SK-N-SH treated with all-trans-retinoic acid at 6 μM for 48 hours (cell line): ENCODE results near the gene BIRC3.

ENCODE experiments used
- ATAC-seq: fragments of 200-7000 bp; cut with Tn5 transposase; 3 replicates; pipeline ENCODE4 v1.9.1; 2020; ENCODE audit warnings: mild to moderate bottlenecking, moderate library complexity
- ARNTL ChIP-seq: fragments of 450-650 bp; formaldehyde crosslinking; IDR thresholded peaks from 2 replicates; pipeline ENCODE4 v1.5.0; 2020; ENCODE audit warnings: low read depth, mild to moderate bottlenecking, moderate library complexity, borderline replicate concordance
- BACH2 ChIP-seq: fragments of 250-450 bp; sonication (Bioruptor Pico); IDR thresholded peaks from 2 replicates; pipeline ENCODE4 v1.9.0; 2021; ENCODE audit warnings: mild to moderate bottlenecking, borderline replicate concordance
- CSDC2 ChIP-seq: fragments of 250-450 bp; sonication (Bioruptor Pico); IDR thresholded peaks from 2 replicates; pipeline ENCODE4 v1.5.0; 2020; ENCODE audit warnings: mild to moderate bottlenecking, moderate library complexity
- CSRNP3 ChIP-seq: fragments of 250-450 bp; sonication (Bioruptor Pico); IDR thresholded peaks from 2 replicates; pipeline ENCODE4 v1.5.1; 2021; ENCODE audit warnings: mild to moderate bottlenecking, moderate library complexity
- ESRRG ChIP-seq: fragments of 250-450 bp; sonication (Bioruptor Pico); IDR thresholded peaks from 2 replicates; pipeline ENCODE4 v1.6.1; 2021; ENCODE audit warnings: mild to moderate bottlenecking
- GLIS3 ChIP-seq: fragments of 250-450 bp; sonication (Bioruptor Pico); IDR thresholded peaks from 2 replicates; pipeline ENCODE4 v1.5.0; 2020; ENCODE audit warnings: mild to moderate bottlenecking, moderate library complexity
- ISL1 ChIP-seq: fragments of 250-450 bp; sonication (Bioruptor Pico); IDR thresholded peaks from 2 replicates; pipeline ENCODE4 v2.1.2; 2022; ENCODE audit warnings: mild to moderate bottlenecking, moderate library complexity
- OSR1 ChIP-seq: fragments of 250-450 bp; sonication (Bioruptor Pico); IDR thresholded peaks from 2 replicates; pipeline ENCODE4 v1.8.0; 2022; ENCODE audit warnings: moderate library complexity, mild to moderate bottlenecking, inconsistent platforms
- RARB ChIP-seq: fragments of 250-450 bp; sonication (Bioruptor Pico); IDR thresholded peaks from 2 replicates; pipeline ENCODE4 v1.8.0; 2021; ENCODE audit warnings: mild to moderate bottlenecking, moderate library complexity
- SNAI2 ChIP-seq: fragments of 250-450 bp; sonication (Bioruptor Pico); IDR thresholded peaks from 2 replicates; pipeline ENCODE4 v1.5.0; 2020; ENCODE audit warnings: mild to moderate bottlenecking, moderate library complexity
- TCF4 ChIP-seq: fragments of 250-450 bp; sonication (Bioruptor Pico); IDR thresholded peaks from 2 replicates; pipeline ENCODE4 v1.8.0; 2021; ENCODE audit warnings: mild to moderate bottlenecking, moderate library complexity, borderline replicate concordance
- TOX ChIP-seq: fragments of 250-450 bp; sonication (Bioruptor Pico); IDR thresholded peaks from 2 replicates; pipeline ENCODE4 v1.8.0; 2021; ENCODE audit warnings: mild to moderate bottlenecking, moderate library complexity, borderline replicate concordance
- ZC3H10 ChIP-seq: fragments of 250-450 bp; sonication (Bioruptor Pico); IDR thresholded peaks from 2 replicates; pipeline ENCODE4 v1.5.1; 2021; ENCODE audit warnings: mild to moderate bottlenecking, moderate library complexity
- ZFP3 ChIP-seq: fragments of 250-450 bp; sonication (Bioruptor Pico); IDR thresholded peaks from 2 replicates; pipeline ENCODE4 v1.5.0; 2020; ENCODE audit warnings: mild to moderate bottlenecking, moderate library complexity
- ZFP30 ChIP-seq: fragments of 450-650 bp; formaldehyde crosslinking; IDR thresholded peaks from 2 replicates; pipeline ENCODE4 v1.5.0; 2022; ENCODE audit warnings: mild to moderate bottlenecking, moderate library complexity
- ZNF565 ChIP-seq: fragments of 450-650 bp; formaldehyde crosslinking; conservative IDR thresholded peaks from 2 replicates; pipeline ENCODE4 v1.5.0; 2020; ENCODE audit warnings: low read depth, mild to moderate bottlenecking, moderate library complexity
- ZNF70 ChIP-seq: fragments of 450-650 bp; formaldehyde crosslinking; IDR thresholded peaks from 2 replicates; pipeline ENCODE4 v1.5.0; 2020; ENCODE audit warnings: mild to moderate bottlenecking, moderate library complexity
- TF ChIP-seq, protein P1 (sequence below): fragments of 250-450 bp; sonication (Bioruptor Pico); IDR thresholded peaks from 2 replicates; pipeline ENCODE4 v1.8.0; 2021; ENCODE audit warnings: low read depth, mild to moderate bottlenecking, moderate library complexity, borderline replicate concordance
- TF ChIP-seq, protein P2 (sequence below): fragments of 250-450 bp; sonication (Bioruptor Pico); IDR thresholded peaks from 2 replicates; pipeline ENCODE4 v1.8.0; 2020; ENCODE audit warnings: mild to moderate bottlenecking, moderate library complexity, borderline replicate concordance
- TF ChIP-seq, protein P3 (sequence below): fragments of 250-450 bp; sonication (Bioruptor Pico); IDR thresholded peaks from 2 replicates; pipeline ENCODE4 v1.5.0; 2020; ENCODE audit warnings: mild to moderate bottlenecking, moderate library complexity

Gene BIRC3

DNA sequence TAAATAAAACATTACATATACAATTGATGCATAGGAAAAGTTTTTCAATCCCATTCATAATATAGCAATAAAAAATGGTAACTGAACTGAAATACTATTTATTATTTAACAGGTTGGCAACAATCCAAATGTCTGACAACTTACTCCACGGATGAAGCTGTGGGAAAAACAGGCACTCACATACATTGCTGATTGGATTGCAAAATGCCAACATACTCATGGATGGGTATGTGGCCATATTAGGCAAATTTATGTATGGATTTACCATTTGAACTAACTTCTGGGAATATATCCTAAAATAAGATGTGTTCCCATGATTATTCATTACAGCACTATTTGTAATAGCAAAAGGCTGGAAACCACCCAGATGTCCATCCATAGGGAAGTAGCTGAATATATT, 26.5 kb downstream of the BIRC3 start:
- TF ChIP-seq TCF4 (CRISPR knock-in tag) (no peak), ZFP30 (no peak), CSDC2 (CRISPR knock-in tag) (no peak), OSR1 (CRISPR knock-in tag) (no peak), ZNF70 (no peak), BACH2 (no peak), RARB (CRISPR knock-in tag) (no peak), ZFP3 (no peak), ZC3H10 (no peak), ARNTL (CRISPR knock-in tag) (no peak), TOX (no peak), CSRNP3 (no peak), ESRRG (CRISPR knock-in tag) (no peak)
- TF ChIP-seq, protein P1, sequence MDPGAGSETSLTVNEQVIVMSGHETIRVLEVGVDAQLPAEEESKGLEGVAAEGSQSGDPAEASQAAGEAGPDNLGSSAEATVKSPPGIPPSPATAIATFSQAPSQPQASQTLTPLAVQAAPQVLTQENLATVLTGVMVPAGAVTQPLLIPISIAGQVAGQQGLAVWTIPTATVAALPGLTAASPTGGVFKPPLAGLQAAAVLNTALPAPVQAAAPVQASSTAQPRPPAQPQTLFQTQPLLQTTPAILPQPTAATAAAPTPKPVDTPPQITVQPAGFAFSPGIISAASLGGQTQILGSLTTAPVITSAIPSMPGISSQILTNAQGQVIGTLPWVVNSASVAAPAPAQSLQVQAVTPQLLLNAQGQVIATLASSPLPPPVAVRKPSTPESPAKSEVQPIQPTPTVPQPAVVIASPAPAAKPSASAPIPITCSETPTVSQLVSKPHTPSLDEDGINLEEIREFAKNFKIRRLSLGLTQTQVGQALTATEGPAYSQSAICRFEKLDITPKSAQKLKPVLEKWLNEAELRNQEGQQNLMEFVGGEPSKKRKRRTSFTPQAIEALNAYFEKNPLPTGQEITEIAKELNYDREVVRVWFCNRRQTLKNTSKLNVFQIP (CRISPR knock-in tag) = no peak
- ATAC-seq = no peak

GRCh38 chr11:102345904-102346303, 28.6 kb downstream of the BIRC3 start:
- TF ChIP-seq ZC3H10 = no peak
- peak; percentile 33; the same call in 1 of the 2 replicates for TF ChIP-seq ISL1
- ATAC-seq = peak; percentile 7; the same call in 1 of the 3 replicates

- TF ChIP-seq ZNF70 (no peak), ESRRG (CRISPR knock-in tag) (no peak), ARNTL (CRISPR knock-in tag) (no peak), SNAI2 (no peak), RARB (CRISPR knock-in tag) (no peak)
- TF ChIP-seq, protein P1 (CRISPR knock-in tag) = no peak
- TF ChIP-seq, protein P2, sequence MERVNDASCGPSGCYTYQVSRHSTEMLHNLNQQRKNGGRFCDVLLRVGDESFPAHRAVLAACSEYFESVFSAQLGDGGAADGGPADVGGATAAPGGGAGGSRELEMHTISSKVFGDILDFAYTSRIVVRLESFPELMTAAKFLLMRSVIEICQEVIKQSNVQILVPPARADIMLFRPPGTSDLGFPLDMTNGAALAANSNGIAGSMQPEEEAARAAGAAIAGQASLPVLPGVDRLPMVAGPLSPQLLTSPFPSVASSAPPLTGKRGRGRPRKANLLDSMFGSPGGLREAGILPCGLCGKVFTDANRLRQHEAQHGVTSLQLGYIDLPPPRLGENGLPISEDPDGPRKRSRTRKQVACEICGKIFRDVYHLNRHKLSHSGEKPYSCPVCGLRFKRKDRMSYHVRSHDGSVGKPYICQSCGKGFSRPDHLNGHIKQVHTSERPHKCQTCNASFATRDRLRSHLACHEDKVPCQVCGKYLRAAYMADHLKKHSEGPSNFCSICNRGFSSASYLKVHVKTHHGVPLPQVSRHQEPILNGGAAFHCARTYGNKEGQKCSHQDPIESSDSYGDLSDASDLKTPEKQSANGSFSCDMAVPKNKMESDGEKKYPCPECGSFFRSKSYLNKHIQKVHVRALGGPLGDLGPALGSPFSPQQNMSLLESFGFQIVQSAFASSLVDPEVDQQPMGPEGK (CRISPR knock-in tag) = no peak
- ATAC-seq = no peak
Measured at GRCh38 chr11:102346456-102346747, 29.1 kb downstream of the BIRC3 start.

- no peak for TF ChIP-seq ARNTL (CRISPR knock-in tag)
- no peak for TF ChIP-seq ZFP30
- peak; percentile 59; the same call in 1 of the 2 replicates for TF ChIP-seq BACH2
- no peak for TF ChIP-seq TOX
- no peak for TF ChIP-seq ESRRG (CRISPR knock-in tag)
- peak; percentile 85; the same call in 1 of the 2 replicates for TF ChIP-seq CSDC2 (CRISPR knock-in tag)
- no peak for TF ChIP-seq ZNF565 (CRISPR knock-in tag)
- no peak for TF ChIP-seq GLIS3 (CRISPR knock-in tag)
- TF ChIP-seq, protein P3, sequence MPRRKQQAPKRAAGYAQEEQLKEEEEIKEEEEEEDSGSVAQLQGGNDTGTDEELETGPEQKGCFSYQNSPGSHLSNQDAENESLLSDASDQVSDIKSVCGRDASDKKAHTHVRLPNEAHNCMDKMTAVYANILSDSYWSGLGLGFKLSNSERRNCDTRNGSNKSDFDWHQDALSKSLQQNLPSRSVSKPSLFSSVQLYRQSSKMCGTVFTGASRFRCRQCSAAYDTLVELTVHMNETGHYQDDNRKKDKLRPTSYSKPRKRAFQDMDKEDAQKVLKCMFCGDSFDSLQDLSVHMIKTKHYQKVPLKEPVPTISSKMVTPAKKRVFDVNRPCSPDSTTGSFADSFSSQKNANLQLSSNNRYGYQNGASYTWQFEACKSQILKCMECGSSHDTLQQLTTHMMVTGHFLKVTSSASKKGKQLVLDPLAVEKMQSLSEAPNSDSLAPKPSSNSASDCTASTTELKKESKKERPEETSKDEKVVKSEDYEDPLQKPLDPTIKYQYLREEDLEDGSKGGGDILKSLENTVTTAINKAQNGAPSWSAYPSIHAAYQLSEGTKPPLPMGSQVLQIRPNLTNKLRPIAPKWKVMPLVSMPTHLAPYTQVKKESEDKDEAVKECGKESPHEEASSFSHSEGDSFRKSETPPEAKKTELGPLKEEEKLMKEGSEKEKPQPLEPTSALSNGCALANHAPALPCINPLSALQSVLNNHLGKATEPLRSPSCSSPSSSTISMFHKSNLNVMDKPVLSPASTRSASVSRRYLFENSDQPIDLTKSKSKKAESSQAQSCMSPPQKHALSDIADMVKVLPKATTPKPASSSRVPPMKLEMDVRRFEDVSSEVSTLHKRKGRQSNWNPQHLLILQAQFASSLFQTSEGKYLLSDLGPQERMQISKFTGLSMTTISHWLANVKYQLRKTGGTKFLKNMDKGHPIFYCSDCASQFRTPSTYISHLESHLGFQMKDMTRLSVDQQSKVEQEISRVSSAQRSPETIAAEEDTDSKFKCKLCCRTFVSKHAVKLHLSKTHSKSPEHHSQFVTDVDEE (CRISPR knock-in tag) = peak; percentile 63; the same call in 1 of the 2 replicates
- peak; percentile 44; the same call in 1 of the 2 replicates for TF ChIP-seq ZFP3
- ATAC-seq = peak; percentile 94
Measured at GRCh38 chr11:102346748-102347461, 29.6 kb downstream of the BIRC3 start, which contains the start of gene BIRC2. TSS of gene BIRC2 (plus strand) at chr11:102347214. CDS start at chr11:102349855, 2,641 bp downstream.
